ENCODE measurements around the gene MRPL49. TPM values are rescaled to one million over a fixed set of nuclear protein-coding genes. Genes with fewer than 3 reads are reported as not detected.

Gene MRPL49
- total and polyA plus RNA-seq, 2 of the 13 experiments (the other 11 are each of a cell fraction or from before 2014, with no cell fraction given): 39.2 to 53.3 TPM

DNA sequence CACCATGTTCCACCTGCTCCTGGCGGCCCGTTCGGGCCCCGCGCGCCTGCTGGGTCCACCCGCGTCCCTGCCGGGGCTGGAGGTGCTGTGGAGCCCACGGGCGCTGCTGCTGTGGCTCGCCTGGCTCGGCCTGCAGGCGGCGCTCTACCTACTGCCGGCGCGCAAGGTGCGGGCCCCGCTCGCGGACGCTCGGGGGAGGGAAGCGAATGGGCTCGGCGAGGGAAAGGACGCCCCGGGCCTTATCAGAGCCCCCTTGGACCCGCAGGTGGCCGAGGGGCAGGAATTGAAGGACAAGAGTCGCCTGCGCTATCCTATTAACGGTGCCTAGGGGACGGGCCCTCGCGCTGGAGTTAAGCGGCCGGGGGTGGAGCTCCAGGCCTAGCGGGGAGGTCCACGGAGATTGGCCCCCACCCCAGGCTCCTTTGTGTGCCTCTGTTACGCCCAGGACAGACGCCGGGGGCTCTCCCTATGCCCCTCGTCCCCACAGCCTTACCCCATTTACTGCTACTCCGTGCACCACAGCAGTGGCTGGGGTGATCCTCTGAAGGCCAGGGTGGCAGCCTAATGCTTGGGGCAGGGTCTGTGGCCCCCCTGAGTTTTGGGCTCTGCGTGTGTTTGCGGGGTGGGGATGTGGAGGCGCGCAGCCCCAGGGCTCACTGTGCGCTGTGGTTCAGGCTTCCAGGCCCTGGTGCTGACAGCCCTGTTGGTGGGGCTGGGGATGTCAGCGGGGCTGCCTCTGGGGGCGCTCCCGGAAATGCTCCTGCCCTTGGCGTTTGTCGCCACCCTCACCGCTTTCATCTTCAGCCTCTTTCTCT lies 9.4 kb upstream of the MRPL49 start (continued):
- TF ChIP-seq, protein P1, sequence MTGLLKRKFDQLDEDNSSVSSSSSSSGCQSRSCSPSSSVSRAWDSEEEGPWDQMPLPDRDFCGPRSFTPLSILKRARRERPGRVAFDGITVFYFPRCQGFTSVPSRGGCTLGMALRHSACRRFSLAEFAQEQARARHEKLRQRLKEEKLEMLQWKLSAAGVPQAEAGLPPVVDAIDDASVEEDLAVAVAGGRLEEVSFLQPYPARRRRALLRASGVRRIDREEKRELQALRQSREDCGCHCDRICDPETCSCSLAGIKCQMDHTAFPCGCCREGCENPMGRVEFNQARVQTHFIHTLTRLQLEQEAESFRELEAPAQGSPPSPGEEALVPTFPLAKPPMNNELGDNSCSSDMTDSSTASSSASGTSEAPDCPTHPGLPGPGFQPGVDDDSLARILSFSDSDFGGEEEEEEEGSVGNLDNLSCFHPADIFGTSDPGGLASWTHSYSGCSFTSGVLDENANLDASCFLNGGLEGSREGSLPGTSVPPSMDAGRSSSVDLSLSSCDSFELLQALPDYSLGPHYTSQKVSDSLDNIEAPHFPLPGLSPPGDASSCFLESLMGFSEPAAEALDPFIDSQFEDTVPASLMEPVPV (CRISPR knock-in tag; IDR thresholded peaks at IDR 0.05): no peak
- TF ChIP-seq, protein P2, sequence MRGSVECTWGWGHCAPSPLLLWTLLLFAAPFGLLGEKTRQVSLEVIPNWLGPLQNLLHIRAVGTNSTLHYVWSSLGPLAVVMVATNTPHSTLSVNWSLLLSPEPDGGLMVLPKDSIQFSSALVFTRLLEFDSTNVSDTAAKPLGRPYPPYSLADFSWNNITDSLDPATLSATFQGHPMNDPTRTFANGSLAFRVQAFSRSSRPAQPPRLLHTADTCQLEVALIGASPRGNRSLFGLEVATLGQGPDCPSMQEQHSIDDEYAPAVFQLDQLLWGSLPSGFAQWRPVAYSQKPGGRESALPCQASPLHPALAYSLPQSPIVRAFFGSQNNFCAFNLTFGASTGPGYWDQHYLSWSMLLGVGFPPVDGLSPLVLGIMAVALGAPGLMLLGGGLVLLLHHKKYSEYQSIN (CRISPR knock-in tag; IDR thresholded peaks at IDR 0.05; ENCODE audit: borderline replicate concordance): no peak
- TF ChIP-seq ZNF260 (CRISPR knock-in tag; IDR thresholded peaks at IDR 0.05; ENCODE audit: borderline replicate concordance, low read depth) (no peak), ZNF44 (CRISPR knock-in tag; IDR thresholded peaks at IDR 0.05) (peak; percentile 31; the same call in 1 of the 2 replicates), ZNF367 (CRISPR knock-in tag; IDR thresholded peaks at IDR 0.05; ENCODE audit: borderline replicate concordance) (no peak), TRIM24 (CRISPR knock-in tag; IDR thresholded peaks at IDR 0.05) (no peak), CENPT (CRISPR knock-in tag; IDR thresholded peaks at IDR 0.05; ENCODE audit: low read depth) (no peak), ZNF562 (CRISPR knock-in tag; IDR thresholded peaks at IDR 0.05; ENCODE audit: borderline replicate concordance) (no peak), RFXANK (CRISPR knock-in tag; IDR thresholded peaks at IDR 0.05) (no peak), POLR2AphosphoS2 (IDR thresholded peaks at IDR 0.05; ENCODE audit: low read depth, low read length) (no peak), MBNL3 (CRISPR knock-in tag; conservative IDR thresholded peaks at IDR 0.05) (no peak), ZNF790 (CRISPR knock-in tag; IDR thresholded peaks at IDR 0.05; ENCODE audit: borderline replicate concordance) (no peak), SALL1 (CRISPR knock-in tag; IDR thresholded peaks at IDR 0.05) (peak; percentile 60; the same call in 1 of the 2 replicates), ZNF883 (CRISPR knock-in tag; IDR thresholded peaks at IDR 0.05; ENCODE audit: not compliant biosample characterization) (no peak), CHD2 (IDR thresholded peaks at IDR 0.05; ENCODE audit: low read depth, low read length) (no peak), HOXD1 (CRISPR knock-in tag; IDR thresholded peaks at IDR 0.05) (0 out of 2 replicates have a peak, but pooled peaks have one; percentile 18)
- TF ChIP-seq, protein P3, sequence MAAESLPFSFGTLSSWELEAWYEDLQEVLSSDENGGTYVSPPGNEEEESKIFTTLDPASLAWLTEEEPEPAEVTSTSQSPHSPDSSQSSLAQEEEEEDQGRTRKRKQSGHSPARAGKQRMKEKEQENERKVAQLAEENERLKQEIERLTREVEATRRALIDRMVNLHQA (CRISPR knock-in tag; IDR thresholded peaks at IDR 0.05): no peak
- TF ChIP-seq, protein P4, sequence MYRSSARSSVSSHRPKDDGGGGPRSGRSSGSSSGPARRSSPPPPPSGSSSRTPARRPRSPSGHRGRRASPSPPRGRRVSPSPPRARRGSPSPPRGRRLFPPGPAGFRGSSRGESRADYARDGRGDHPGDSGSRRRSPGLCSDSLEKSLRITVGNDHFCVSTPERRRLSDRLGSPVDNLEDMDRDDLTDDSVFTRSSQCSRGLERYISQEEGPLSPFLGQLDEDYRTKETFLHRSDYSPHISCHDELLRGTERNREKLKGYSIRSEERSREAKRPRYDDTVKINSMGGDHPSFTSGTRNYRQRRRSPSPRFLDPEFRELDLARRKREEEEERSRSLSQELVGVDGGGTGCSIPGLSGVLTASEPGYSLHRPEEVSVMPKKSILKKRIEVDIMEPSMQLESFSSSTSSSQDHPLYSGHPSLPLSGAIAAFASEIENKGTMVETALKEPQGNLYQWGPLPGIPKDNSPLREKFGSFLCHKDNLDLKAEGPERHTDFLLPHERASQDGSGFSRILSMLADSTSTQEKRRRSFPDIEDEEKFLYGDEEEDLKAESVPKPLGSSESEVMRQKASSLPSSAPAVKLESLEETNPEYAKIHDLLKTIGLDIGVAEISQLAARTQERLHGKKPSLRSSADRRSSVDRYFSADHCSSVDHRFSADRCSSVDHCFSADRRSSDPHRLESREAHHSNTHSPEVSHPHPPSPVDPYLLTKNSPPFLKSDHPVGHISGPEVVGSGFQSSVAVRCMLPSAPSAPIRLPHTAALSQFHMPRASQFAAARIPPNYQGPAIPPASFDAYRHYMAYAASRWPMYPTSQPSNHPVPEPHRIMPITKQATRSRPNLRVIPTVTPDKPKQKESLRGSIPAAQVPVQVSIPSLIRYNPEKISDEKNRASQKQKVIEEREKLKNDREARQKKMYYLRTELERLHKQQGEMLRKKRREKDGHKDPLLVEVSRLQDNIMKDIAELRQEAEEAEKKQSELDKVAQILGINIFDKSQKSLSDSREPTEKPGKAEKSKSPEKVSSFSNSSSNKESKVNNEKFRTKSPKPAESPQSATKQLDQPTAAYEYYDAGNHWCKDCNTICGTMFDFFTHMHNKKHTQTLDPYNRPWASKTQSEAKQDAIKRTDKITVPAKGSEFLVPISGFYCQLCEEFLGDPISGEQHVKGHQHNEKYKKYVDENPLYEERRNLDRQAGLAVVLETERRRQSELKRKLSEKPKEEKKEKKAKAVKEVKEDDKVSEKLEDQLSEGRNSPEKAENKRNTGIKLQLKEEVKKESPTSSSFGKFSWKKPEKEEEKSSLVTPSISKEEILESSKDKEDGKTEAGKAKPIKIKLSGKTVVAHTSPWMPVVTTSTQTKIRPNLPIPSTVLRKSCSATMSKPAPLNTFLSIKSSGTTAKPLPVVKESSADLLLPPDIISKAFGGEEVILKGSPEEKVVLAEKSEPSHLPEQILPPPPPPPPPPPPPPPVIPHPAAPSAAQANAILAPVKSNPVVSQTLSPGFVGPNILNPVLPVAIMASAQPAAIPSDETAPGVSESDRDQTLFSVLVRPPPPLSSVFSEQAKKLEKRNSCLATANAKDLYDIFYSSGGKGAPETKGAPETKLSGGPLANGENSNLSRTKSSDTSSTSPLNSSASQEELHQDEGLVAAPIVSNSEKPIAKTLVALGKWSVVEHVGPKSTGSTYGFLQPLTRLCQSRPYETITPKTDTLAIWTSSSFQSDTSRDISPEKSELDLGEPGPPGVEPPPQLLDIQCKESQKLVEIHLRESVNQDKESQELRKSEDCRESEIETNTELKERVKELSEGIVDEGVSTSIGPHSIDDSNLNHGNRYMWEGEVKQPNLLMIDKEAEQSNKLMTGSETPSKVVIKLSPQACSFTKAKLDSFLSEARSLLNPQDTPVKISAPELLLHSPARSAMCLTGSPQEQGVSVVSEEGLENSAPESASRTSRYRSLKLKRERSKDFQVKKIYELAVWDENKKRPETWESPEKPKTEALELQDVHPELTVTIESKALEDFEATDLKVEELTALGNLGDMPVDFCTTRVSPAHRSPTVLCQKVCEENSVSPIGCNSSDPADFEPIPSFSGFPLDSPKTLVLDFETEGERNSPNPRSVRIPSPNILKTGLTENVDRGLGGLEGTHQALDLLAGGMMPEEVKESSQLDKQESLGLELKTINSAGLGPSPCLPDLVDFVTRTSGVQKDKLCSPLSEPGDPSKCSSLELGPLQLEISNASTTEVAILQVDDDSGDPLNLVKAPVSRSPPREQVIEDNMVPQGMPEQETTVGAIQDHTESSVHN (CRISPR knock-in tag; IDR thresholded peaks at IDR 0.05): no peak

All from HepG2 (cell line).